Measurements from ENCODE around the gene EXOSC7.
"Not testable (repeated sequence)": the region's sequence is repeated elsewhere in the genome, so short reads cannot be mapped to it uniquely, and the experiment has no call there.

The EXOSC7 gene

DNA sequence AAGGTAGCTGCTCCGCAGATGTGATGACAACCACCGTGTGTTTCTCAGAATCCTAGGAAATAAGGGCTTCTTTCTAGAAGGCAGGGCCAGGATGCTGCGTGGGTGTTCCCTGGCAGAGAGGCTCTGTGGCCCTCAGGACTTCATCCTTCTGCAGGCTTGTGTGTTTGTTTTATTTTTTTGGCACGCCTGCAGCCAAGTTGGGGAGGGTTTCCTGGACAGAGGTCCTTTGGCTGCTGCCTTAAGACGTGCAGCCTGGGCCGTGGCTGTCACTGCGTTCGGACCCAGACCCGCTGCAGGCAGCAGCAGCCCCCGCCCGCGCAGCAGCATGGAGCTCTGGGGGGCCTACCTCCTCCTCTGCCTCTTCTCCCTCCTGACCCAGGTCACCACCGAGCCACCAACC, 50.0 kb downstream of the EXOSC7 start, which contains the start of gene CLEC3B:
Gene CLEC3B (plus strand): TSS at position 266 of the 400 bp plus-strand sequence. CDS start 60 bp downstream, at position 326.
- DNase-seq = no peak

DNA sequence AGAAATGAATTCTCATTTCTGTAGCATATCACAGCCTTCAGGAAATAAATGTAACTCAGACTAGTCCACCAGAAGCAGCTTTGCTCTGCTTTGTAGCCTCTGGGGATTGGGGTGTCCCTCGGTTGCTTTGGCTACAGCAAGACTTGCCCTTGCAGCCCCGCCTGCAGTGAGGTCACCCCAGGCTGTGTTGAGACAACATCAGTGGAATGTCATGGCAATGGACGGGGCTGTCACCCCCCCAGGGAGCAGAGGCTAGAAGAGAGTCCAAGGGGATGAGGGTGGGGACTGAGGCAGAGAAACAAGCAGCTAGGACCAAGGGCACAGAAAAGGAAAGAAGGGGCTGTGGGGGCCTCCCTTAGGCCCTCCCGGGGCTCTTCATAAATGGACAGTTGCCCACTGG, 50.9 kb downstream of the EXOSC7 start:
- DNase-seq = no peak

GRCh38 chr3:45027441-45027840, 51.4 kb downstream of the EXOSC7 start:
- no peak for DNase-seq

DNA sequence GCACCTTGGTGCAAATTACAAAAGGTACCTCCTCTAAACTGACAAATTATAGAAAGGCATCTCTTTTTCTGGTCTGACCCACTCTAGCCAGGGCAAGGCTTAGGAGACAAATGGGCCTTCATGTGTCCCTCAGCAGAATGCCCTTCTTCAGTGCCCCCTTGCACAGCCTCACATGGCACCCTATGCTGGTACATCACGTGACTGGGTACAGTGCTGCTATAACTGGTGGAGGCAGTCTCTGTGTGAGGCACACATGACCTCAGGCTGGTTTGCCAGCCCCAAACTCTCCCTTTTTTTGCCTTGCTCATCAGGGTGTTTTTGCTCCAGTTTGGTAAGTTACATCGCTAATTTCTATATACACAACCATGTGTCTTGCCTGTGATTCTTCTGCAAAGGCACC, 53.2 kb downstream of the EXOSC7 start:
- no peak for DNase-seq

DNA sequence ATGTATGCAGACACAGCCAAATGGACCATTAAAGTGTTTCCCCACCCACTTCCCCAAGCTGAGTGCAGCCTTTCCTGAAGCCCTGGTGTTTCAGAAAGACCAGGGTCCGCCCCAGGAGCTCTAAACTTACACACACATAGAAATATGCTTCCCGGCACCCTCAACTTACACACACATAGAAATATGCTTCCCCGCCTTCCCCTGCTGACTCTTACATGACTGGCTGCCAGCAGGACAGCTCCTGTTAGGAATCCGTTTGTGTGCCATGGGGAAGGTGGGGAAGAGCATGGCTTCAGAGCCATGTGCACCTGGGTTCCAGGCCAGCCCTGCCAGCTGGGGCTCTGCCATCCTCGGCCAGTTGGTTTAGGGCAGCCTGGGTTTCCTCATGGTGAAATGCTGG, 53.6 kb downstream of the EXOSC7 start:
- DNase-seq = no peak

DNA sequence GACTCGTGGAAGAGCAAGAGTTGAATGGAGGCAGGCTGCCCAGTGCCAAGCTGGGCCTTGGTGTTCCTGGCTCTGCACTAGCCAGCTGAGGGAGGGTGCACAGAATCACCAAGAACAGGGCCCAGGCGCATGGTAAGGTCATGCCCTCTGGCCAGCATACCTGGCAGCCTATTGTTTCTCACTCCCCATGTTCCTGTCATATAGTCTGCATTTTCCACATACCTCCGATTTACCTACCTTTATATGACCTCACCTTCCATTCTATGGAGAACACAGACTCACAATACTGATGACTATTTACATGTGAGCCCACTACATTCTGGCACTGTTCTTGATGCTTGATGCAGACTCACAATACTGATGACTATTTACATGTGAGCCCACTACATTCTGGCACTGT, 55.5 kb downstream of the EXOSC7 start:
- DNase-seq = no peak

DNA sequence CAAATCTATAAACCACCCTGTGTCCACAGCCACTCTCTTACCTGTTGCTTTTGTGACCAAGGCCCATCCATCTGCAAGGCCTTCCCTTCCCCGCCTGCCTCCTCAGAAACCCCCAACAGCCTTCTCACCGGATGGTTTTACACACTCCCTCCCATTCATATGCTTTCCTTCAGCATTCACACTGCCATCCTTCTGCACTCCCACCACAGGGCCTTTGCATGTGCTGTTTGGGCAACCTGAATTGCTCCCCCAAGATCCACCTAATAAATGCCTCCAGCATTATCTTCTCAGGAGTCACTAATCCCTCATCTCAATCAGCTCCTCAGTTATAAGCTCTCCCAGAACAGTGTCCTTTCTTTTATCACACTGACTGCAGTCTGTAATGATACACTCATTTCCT, 56.1 kb downstream of the EXOSC7 start:
- DNase-seq = no peak

GRCh38 chr3:45033791-45034190, 57.7 kb downstream of the EXOSC7 start:
- no peak for DNase-seq

DNA sequence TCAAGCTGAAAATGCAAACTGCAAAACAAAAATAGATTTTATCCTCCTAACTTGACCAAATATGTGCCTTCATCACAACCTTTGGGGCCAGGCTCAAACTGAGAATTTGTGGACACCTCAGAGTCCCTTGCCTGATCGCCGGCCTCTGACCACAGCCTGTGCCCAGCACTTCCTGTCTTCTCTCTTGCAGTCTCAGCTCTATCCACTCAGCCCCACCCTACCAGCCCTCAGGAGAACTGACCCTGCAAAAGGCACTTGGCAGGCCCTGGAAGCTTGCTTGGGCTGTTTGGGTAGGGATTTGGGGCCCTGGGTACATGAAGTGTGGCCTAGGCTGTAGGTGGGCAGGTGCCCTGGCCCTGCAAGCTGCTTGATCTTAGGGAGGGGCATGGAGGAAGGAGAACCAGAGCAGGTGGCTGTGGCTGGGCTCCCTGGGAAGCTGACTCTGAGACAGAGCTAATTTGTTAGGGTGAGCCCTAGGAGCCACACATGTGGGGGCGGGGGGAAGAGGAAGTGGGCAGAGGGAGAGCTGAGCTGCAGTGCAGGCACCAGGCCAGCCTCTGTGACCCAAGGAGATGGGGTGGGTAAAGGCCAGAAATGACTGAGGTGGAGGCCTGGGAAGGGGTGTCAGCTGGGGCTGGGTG, 58.7 kb downstream of the EXOSC7 start:
- peak; percentile 36 for DNase-seq

DNA sequence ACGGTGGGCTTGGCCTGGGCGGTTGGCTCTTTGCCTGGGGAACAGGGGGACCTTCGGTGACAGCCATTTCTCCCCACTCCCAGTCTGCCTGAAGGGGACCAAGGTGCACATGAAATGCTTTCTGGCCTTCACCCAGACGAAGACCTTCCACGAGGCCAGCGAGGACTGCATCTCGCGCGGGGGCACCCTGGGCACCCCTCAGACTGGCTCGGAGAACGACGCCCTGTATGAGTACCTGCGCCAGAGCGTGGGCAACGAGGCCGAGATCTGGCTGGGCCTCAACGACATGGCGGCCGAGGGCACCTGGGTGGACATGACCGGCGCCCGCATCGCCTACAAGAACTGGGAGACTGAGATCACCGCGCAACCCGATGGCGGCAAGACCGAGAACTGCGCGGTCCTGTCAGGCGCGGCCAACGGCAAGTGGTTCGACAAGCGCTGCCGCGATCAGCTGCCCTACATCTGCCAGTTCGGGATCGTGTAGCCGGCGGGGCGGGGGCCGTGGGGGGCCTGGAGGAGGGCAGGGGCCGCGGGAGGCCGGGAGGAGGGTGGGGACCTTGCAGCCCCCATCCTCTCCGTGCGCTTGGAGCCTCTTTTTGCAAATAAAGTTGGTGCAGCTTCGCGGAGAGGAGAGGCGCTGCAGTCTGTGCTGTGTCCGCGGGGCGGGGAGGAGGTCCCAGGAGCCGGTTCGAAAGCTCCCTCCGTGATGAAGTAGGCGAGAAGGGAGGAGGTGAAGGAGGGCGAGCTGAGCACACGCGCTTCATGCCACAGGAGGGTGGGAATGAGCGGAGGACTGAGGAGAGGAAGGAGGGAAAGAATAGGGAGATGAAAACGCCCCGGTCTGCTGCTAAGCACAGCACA, 59.6 kb downstream of the EXOSC7 start:
- DNase-seq = peak; percentile 11

- peak; percentile 92 for DNase-seq
These were observed 61.8 kb downstream of the EXOSC7 start for GRCh38 chr3:45037720-45038455.

DNA sequence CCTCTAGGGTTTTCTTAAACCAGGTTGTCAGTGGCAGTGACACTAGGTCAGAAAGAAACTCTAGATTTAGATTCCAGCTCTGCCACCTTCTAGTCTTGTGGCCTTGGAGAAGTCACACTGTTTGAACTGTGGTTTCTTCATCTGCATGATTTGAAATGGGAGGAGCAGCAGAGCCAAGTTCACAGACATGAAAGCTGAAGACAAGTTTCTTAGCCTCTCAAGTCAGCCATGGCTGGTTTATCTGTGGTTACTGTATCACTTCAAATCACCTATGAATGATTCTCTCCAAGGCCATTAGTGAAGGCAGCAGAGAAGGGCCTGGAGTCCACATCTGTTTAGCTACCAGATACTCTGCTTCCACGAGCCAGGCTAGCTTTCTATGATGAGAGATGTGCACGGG, 65.6 kb downstream of the EXOSC7 start:
- DNase-seq = no peak

- no peak for DNase-seq
These were observed 66.1 kb downstream of the EXOSC7 start for GRCh38 chr3:45042162-45042561.

- no peak for DNase-seq
These were observed 67.8 kb downstream of the EXOSC7 start for GRCh38 chr3:45043728-45044299.

GRCh38 chr3:45048244-45048643, 72.2 kb downstream of the EXOSC7 start:
- DNase-seq = no peak

GRCh38 chr3:45049807-45050206, 73.8 kb downstream of the EXOSC7 start:
- no peak for DNase-seq

DNA sequence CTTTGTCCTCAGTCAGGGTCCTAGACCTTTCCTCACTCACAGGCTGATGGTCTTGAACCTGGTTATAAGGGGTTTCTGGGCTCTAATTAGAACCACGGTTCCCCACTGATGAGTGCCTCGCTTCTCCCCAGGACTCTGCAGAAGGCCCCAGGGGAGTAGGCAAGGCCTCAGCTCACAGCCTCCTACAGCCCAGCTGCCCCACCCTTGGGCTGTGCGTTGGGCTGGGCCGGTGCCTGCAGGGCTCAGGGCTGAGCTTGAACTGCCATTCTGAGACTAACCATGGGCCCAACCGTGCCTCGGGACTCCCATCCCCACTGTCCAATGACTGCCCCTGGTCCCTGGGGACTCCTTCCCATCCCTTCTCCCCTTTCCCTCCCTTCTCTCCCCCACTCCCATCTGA, 75.6 kb downstream of the EXOSC7 start:
- DNase-seq = no peak

DNA sequence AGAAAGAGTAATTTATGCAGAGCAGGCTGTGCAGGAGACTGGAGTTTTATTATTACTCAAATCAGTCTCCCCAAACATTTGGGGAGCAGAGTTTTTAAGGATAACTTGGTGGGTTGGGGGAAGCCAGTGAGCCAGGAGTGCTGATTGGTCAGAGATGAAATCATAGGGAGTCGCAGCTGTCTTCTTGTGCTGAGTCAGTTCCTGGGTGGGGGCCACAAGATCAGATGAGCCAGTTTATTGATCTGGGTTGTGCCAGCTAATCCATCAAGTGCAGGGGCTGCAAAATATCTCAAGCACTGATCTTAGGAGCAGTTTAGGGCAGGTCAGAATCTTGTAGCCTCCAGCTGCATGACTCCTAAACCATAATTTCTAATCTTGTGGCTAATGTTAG, 77.8 kb downstream of the EXOSC7 start:
- DNase-seq = not testable (repeated sequence)

DNA sequence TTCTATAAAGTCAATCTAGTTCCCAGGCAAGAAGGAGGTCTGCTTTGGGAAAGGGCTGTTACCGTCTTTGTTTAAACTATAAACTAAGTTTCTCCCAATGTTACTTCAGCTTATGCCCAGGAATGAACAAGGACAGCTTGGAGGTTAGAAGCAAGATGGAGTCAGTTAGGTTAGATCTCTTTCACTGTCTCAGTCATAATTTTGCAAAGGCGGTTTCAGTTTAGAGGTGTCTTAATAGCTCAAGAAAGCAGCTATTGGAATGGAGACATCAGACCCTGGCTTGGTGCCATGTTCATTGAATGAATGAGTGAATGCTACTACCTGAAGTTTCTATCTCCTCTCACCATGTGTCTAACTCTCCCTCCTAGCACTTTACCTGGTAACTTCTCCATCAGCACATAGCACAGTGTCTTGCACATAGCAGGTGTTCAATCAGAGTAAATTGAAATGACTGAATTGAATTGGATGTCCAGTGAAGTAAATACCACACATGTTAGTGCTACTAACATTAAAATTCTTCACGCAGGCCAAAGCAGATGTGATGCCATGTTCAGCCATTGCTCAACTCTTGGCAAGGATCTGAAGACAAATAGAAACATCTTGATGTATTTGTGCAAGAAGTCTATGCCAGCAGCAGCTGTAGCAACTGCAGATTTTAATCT, 78.3 kb downstream of the EXOSC7 start:
- no peak for DNase-seq

DNA sequence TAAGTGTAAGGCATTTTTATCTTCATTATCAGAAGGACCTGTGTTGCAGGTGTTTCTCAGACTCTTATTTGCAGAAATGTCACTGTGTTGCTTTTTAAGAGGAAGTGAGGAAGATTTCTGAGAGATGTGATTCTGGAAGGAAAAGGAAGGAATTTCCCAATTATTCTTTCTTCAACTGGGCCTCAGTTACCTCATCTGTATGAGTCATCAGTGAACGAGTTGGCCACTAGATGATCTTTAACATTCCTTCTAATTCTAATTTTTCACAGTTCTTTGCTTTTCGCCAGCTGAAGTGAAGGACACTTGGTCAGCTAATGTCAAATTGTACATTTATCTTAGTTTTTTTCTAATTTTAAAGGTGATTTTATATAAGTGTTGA, 79.0 kb downstream of the EXOSC7 start:
- DNase-seq = no peak

- DNase-seq = no peak
These were observed 79.5 kb downstream of the EXOSC7 start for GRCh38 chr3:45055411-45056143.
